ENCODE data around the gene ADORA3. TPM values are rescaled to one million over a fixed set of nuclear protein-coding genes. Genes with fewer than 3 reads are reported as not detected.

Gene ADORA3
- total and polyA plus RNA-seq, 8 donors: 0.45 to 11.0 (median 0.82) TPM

- Histone ChIP-seq H3K27me3 (no peaks in the 10 kb centered on the region), H3K36me3 (no peaks in the 10 kb centered on the region), H3K4me1 (peaks cover 0 to 63% of the 10 kb centered on the region in 2 donors), H3K4me3 (no peak overlapping the region), H3K9me3 (no peaks in the 10 kb centered on the region), H3K27ac (peak overlapping the region; percentile 41 to 94)
- intact Hi-C loops (cut with DNase I): no loop called here
- ATAC-seq: peak; percentile 70
- TF ChIP-seq CTCF (IDR thresholded peaks at IDR 0.05): no peak
- no peak for DNase-seq
Observed at GRCh38 chr1:111489604-111490003, 13.8 kb downstream of the ADORA3 start.

GRCh38 chr1:111488669-111489068 lies 14.8 kb downstream of the ADORA3 start:
- peak overlapping the region in 1 of 2 donors; percentile 94 for H3K27ac ChIP-seq
- DNase-seq (no peak), ATAC-seq (no peak)

GRCh38 chr1:111487133-111487532 lies 16.3 kb downstream of the ADORA3 start:
- no peaks in the 10 kb centered on the region for H3K27me3 ChIP-seq
- no peaks in the 10 kb centered on the region for H3K36me3 ChIP-seq
- peak overlapping the region in 1 of 2 donors; percentile 94 for H3K27ac ChIP-seq
- ATAC-seq (no peak), DNase-seq (no peak)
- peak overlapping the region in 1 of 2 donors; percentile 28 for H3K4me3 ChIP-seq
- H3K9me3 ChIP-seq: no peaks in the 10 kb centered on the region
- peaks cover 0 to 72% of the 10 kb centered on the region in 2 donors for H3K4me1 ChIP-seq
- intact Hi-C loops (cut with DNase I): no loop called here
- no peak for TF ChIP-seq CTCF (IDR thresholded peaks at IDR 0.05)

More at GRCh38 chr1:111488669-111489068, 14.8 kb downstream of the ADORA3 start:
- Histone ChIP-seq H3K9me3 (no peaks in the 10 kb centered on the region), H3K27me3 (no peaks in the 10 kb centered on the region), H3K4me3 (peak overlapping the region in 1 of 2 donors; percentile 28), H3K4me1 (peaks cover 0 to 66% of the 10 kb centered on the region in 2 donors), H3K36me3 (no peaks in the 10 kb centered on the region)
- no peak for TF ChIP-seq CTCF (IDR thresholded peaks at IDR 0.05)
- intact Hi-C loops (cut with DNase I): no loop called here

GRCh38 chr1:111486431-111486830 lies 17.0 kb downstream of the ADORA3 start:
- H3K9me3 ChIP-seq: no peaks in the 10 kb centered on the region
- H3K27ac ChIP-seq: no peak overlapping the region
- DNase-seq (no peak), ATAC-seq (no peak)
- no peaks in the 10 kb centered on the region for H3K27me3 ChIP-seq
- H3K36me3 ChIP-seq: no peaks in the 10 kb centered on the region
- H3K4me3 ChIP-seq: peak overlapping the region in 1 of 2 donors; percentile 28
- intact Hi-C loops (cut with DNase I): no loop called here
- peaks cover 0 to 72% of the 10 kb centered on the region in 2 donors for H3K4me1 ChIP-seq
- TF ChIP-seq CTCF (IDR thresholded peaks at IDR 0.05): no peak

- intact Hi-C loops (cut with DNase I): no loop called here
- H3K27me3 ChIP-seq: no peaks in the 10 kb centered on the region
- H3K4me3 ChIP-seq: no peak overlapping the region
- H3K36me3 ChIP-seq: no peaks in the 10 kb centered on the region
- H3K4me1 ChIP-seq: peaks cover 0 to 68% of the 10 kb centered on the region in 2 donors
- DNase-seq (no peak), ATAC-seq (no peak)
- H3K9me3 ChIP-seq: no peaks in the 10 kb centered on the region
- no peak for TF ChIP-seq CTCF (IDR thresholded peaks at IDR 0.05)
- peak overlapping the region in 1 of 2 donors; percentile 24 for H3K27ac ChIP-seq
Observed at GRCh38 chr1:111484391-111485026, 18.9 kb downstream of the ADORA3 start.
